Astrocyte of the cerebellum (primary cell): ENCODE data around the gene FANCM.

Experiments used
- DNase-seq: peaks from one replicate; pipeline ENCODE4 v3.0.0-alpha.2; 2011; ENCODE audit warnings: low read depth
- H3K4me3 ChIP-seq: 2 replicates; pipeline ENCODE4 v1.5.1; 2011; ENCODE audit warnings: mild to moderate bottlenecking, low read depth, low read length, moderate library complexity
- in situ Hi-C: cut with HindIII; loops from 2 replicates; pipeline ENCODE4 v1.10.0; 2017; ENCODE audit warnings: low sequenced_read_pairs
- TF ChIP-seq, protein P1 (sequence below): IDR thresholded peaks from 2 replicates; pipeline ENCODE4 v1.5.1; 2012; ENCODE audit warnings: low read length, low read depth, moderate library complexity, mild to moderate bottlenecking; ENCODE audit errors: missing control alignments

Gene FANCM

DNA sequence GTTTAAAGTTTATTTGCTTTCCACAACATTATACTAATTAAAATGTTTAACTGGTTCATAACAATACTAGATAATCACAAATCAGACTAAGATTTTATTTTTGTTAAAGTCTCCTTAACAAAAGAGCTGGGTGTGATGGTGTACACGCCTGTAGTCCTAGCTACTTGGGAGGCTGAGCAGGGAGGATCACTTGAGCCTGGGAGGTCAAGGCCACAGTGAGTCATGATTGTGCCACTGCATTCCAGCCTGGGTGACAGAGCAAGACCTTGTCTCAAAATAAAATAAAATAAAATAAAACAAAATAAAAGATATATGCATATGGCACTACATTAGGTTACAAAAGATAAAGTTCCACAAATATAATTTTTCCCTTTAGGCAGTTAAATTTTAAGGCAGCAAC is 111.7 kb downstream of the FANCM start:
- DNase-seq = no peak
- H3K4me3 ChIP-seq = no peak overlapping the region
- in situ Hi-C loops = no loop called here

DNA sequence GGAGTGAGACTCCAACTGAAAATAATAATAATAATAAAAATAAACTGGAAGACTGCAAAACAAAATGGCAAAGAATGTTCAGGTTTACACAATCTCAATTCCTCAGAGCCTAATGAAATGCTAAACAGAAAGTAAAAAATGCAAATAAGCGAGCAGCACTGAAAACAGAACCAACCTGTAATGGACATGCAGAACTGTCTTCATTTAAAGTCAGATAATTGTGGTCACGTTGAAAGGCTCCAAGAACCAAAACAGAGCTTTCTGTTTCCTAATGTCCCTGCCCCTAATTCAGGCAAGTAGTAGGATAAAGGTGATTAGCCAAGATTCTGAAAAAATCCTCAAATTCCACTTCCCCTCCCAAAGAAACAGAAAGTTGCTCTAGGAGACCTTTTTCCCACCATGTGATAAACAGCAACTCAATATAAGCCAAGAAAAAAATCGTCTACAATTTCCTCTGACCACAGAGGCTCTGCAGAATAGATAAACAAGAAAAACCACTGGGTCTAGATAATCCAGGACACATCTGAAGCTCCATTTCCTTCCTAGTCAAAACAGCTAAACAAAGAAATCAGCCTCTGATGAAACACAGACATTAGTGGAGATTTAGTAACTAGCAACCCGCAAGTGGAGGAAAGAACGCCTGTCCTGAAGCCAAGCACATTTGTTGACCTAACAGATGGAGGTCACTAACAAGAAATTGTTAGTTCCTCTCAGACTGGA is 114.3 kb downstream of the FANCM start:
- peak; percentile 58 for DNase-seq
- TF ChIP-seq, protein P1, sequence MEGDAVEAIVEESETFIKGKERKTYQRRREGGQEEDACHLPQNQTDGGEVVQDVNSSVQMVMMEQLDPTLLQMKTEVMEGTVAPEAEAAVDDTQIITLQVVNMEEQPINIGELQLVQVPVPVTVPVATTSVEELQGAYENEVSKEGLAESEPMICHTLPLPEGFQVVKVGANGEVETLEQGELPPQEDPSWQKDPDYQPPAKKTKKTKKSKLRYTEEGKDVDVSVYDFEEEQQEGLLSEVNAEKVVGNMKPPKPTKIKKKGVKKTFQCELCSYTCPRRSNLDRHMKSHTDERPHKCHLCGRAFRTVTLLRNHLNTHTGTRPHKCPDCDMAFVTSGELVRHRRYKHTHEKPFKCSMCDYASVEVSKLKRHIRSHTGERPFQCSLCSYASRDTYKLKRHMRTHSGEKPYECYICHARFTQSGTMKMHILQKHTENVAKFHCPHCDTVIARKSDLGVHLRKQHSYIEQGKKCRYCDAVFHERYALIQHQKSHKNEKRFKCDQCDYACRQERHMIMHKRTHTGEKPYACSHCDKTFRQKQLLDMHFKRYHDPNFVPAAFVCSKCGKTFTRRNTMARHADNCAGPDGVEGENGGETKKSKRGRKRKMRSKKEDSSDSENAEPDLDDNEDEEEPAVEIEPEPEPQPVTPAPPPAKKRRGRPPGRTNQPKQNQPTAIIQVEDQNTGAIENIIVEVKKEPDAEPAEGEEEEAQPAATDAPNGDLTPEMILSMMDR = no peak
- H3K4me3 ChIP-seq = peak overlapping the region; percentile 14
- in situ Hi-C loops = loop anchor here (25.0 kb wide), 1 partner anchor 338 kb away; no protein-coding TSS in a partner anchor

More for the DNA sequence above, 111.7 kb downstream of the FANCM start:
- TF ChIP-seq, protein P1 = no peak
